Endothelial cell of hepatic sinusoid (primary cell): ENCODE measurements around the gene MGMT.
"Not testable (repeated sequence)": the region's sequence is repeated elsewhere in the genome, so short reads cannot be mapped to it uniquely, and the experiment has no call there.

ENCODE experiments used
- in situ Hi-C: cut with HindIII; loops from 2 replicates; pipeline ENCODE4 v1.10.0; 2017; ENCODE audit warnings: low sequenced_read_pairs

Gene MGMT

GRCh38 chr10:129466703-129467358 is at the start of gene MGMT:
Gene MGMT, plus strand, starts transcription at chr10:129467241.
- in situ Hi-C loops = no loop called here

GRCh38 chr10:129417870-129418269 is 49.2 kb upstream of the MGMT start:
- in situ Hi-C loops = no loop called here

GRCh38 chr10:129418496-129419225 is 48.4 kb upstream of the MGMT start:
- in situ Hi-C loops = no loop called here

GRCh38 chr10:129419397-129419796 is 47.6 kb upstream of the MGMT start:
- in situ Hi-C loops = no loop called here

- in situ Hi-C loops = no loop called here
These were observed 45.5 kb upstream of the MGMT start for GRCh38 chr10:129421399-129422010.

GRCh38 chr10:129424978-129425377 is 42.1 kb upstream of the MGMT start:
- in situ Hi-C loops = no loop called here

GRCh38 chr10:129426606-129427005 is 40.4 kb upstream of the MGMT start:
- in situ Hi-C loops = no loop called here

- in situ Hi-C loops = no loop called here
These were observed 33.8 kb upstream of the MGMT start for GRCh38 chr10:129433266-129433665.

- in situ Hi-C loops = not testable (repeated sequence)
These were observed 31.3 kb upstream of the MGMT start for GRCh38 chr10:129435724-129436123.

- in situ Hi-C loops = no loop called here
These were observed 29.0 kb upstream of the MGMT start for GRCh38 chr10:129438024-129438423.

- in situ Hi-C loops = no loop called here
These were observed 26.8 kb upstream of the MGMT start for GRCh38 chr10:129440247-129440646.

GRCh38 chr10:129440722-129441316 is 26.2 kb upstream of the MGMT start:
- in situ Hi-C loops = no loop called here

GRCh38 chr10:129441372-129442009 is 25.6 kb upstream of the MGMT start:
- in situ Hi-C loops = no loop called here

GRCh38 chr10:129442866-129443265 is 24.2 kb upstream of the MGMT start:
- in situ Hi-C loops = no loop called here

- in situ Hi-C loops = no loop called here
These were observed 22.7 kb upstream of the MGMT start for GRCh38 chr10:129444359-129444758.

- in situ Hi-C loops = no loop called here
These were observed 21.4 kb upstream of the MGMT start for GRCh38 chr10:129445436-129446182.

- in situ Hi-C loops = no loop called here
These were observed 20.9 kb upstream of the MGMT start for GRCh38 chr10:129446183-129446581.

GRCh38 chr10:129447486-129447885 is 19.6 kb upstream of the MGMT start:
- in situ Hi-C loops = no loop called here

GRCh38 chr10:129448086-129448485 is 19.0 kb upstream of the MGMT start:
- in situ Hi-C loops = no loop called here

- in situ Hi-C loops = no loop called here
These were observed 18.5 kb upstream of the MGMT start for GRCh38 chr10:129448539-129448938.

- in situ Hi-C loops = no loop called here
These were observed 17.1 kb upstream of the MGMT start for GRCh38 chr10:129449893-129450292.
